NCI-H1417 (cell line): Measurements from ENCODE around the gene NUP35.
A peak's percentile ranks its signal among the peaks of the same experiment; 100 is the strongest.

Experiments used
- DNase-seq, 3 experiments: peaks; one replicate each; lab custom pipeline; 2025; lab: John Stamatoyannopoulos, UW

The NUP35 gene, protein sequence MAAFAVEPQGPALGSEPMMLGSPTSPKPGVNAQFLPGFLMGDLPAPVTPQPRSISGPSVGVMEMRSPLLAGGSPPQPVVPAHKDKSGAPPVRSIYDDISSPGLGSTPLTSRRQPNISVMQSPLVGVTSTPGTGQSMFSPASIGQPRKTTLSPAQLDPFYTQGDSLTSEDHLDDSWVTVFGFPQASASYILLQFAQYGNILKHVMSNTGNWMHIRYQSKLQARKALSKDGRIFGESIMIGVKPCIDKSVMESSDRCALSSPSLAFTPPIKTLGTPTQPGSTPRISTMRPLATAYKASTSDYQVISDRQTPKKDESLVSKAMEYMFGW

DNA sequence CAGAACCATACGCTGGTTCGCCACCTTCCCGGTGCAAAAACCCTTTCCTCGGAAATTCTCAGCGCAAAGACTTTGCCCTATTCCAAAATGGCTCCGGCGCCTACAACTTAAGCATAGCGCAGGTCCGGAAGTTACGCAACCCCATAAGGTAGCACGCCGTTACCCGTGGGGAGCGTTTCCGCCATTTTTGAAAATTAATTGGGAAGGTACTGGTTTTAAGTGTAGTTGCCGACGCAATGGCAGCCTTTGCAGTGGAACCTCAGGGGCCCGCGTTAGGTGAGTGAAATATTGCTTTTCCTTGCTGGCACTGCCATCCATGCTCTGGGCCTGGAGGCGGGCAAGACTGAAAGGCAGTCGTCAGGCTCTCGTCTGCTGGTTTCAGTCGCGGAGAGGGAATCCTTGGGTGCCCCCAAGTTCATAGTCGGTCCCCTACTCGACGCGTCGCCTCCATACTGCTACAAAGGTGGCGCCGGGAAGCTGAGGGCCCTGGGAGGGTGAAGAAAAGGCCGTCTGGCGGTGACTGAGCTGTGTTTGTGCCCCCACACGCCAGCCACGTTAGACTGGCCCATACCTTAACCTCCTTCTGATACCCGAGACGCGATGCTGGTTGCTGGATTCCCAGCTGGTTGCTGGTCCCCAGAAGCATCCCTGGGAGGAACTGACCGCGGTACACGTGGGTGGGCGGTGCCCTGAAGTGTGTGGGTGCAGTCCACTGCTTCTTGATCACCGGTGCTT is at the start of gene NUP35:
TSS of gene NUP35 (plus strand) at position 222 of the 735 bp plus-strand sequence. CDS start at position 237, 15 bp downstream.
- DNase-seq: peak; percentile 78 to 94 (median 89)

DNA sequence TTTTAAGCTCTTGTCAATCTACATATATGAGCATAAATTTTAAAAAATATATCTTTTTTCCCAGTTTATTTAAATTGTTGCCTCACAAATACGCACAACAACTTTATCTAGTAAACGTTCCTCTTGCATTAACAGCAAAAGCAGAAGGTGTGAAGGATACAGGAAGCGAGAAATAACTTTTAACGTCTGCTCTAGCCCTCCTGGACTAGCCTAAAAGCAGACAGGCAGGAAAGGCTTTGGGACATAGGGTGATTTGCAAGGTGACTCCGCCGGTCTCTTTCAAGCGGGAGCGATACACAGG is 46.1 kb upstream of the NUP35 start:
- DNase-seq: peak in 1 of 3 experiments; percentile 74

DNA sequence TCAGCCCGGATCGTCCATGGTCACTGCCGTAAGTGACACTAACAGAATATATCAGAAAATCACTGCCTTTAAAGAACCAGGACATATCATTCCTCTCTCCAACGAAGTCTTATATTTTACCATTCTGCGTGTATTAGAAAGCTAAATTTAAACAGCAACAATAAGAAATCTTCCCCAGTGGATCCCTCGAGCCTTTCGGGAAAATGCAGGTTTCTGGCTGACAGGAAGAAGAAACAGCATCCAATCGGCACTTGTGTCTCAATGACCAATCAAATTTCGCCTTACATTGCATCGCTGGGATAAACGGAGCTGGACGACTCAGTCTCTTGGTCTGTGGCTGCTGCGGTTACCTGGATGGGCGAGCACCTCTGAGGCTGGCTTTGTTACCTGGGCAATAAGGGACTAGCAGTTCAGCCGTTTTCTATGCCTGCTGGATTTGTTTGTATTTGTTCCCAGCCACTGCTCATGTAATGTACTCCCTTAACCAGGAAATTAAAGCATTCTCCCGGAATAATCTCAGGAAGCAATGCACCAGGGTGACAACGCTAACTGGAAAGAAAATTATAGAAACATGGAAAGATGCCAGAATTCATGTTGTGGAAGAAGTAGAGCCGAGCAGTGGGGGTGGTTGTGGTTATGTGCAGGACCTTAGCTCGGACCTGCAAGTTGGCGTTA is 45.6 kb upstream of the NUP35 start, which contains the start of gene DUSP19:
TSS of gene DUSP19 (plus strand) at position 284 of the 675 bp plus-strand sequence. CDS start at position 471, 187 bp downstream.
- DNase-seq: peak; percentile 95 to 99 (median 96)

DNA sequence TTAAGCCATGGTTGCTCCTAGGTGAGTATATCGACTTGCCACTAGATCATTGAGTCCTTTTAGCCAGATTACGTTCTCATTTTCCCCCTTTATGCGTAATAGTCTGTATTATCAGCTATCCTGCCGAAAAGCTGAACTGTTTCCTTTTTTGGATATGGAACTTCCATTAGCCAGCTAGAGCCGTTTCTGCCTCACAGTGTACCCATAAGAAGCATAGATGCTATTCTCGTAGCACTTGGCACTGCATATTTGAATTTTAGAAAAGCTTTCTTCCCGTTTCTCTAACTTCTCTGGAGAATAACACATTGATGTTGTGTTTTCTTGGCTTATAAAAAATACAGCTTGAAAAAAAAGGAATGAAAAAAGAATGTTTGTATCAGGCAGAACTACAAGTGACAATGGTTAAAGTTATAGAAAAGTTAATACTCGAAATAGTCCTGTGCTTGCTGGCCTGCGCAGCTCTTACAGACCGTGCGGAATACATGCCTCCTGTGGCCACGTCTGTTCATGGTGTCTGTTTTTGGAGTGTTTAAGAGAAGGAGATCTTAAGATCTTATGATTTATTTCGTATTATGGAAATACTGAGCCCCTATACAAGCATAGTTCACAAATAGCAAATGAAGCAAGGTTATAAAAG is 45.0 kb upstream of the NUP35 start:
- DNase-seq: peak in 2 of 3 experiments; percentile 39 to 87

DNA sequence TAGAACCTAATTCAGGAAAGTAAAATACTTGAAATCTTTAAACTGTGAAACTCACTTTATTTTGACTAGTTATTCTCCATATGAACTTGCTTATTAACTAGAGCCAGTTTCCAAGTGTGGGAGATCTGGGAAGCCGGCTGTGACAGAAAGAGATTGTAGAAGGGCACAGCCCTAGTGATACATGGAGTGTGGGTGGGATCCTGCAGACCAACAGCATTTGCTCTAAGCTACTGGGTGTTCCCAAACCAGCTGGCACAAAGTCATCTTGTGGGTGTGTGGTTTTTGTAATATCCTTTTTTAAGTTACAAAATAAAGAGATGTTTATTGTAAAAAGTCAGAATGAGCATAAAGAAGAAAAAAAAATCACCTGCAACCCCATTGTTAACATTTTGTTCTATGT is 42.3 kb upstream of the NUP35 start:
- DNase-seq: no peak

DNA sequence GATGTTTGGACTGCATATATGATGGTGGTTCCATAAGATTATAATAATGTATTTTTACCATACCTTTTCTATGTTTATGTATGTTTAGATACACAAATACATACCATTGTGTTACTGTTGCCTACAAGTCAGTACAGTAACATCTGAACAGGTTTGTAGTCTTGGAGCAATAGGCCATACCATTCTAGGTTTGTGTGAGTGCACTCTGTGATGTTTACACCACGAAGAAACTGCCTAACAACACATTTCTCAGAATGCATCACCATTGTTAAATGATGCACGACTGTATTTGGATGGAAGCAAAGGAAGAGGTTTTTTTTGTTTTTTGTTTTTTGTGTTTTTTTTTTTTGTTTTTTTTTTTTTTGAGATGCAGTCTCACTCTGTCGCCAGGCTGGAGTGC is 36.2 kb upstream of the NUP35 start:
- no peak for DNase-seq

DNA sequence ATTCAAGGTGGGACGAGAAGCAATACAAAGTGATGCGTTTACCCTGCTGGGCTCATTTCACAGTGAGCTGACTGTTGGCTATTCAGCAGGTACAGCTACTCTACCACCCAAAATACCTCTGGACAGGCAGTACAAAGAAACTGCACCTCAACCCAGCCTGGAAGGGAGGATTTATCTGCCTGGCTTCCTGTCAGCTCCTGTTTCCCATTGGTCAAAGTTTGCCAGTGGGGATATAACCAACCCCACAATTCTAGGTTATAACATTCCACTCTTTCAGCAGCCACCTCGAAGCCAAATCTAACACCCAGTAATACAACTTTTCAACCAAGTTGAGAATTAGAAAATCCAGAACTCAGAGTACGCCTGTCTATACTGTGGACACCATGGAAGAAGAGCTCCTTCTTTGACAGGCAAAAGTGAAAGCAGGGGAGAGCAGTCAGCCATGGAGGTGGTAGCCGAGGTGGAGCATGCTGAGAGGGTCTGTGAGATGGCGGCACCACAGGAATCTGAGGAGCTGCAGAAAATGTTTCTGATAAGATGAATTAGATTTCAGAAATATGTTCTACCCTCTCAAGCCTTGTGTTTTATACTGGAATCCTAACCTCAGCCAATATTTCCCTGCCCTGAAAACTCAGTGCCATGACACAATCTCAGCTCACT is 34.9 kb upstream of the NUP35 start:
- no peak for DNase-seq

DNA sequence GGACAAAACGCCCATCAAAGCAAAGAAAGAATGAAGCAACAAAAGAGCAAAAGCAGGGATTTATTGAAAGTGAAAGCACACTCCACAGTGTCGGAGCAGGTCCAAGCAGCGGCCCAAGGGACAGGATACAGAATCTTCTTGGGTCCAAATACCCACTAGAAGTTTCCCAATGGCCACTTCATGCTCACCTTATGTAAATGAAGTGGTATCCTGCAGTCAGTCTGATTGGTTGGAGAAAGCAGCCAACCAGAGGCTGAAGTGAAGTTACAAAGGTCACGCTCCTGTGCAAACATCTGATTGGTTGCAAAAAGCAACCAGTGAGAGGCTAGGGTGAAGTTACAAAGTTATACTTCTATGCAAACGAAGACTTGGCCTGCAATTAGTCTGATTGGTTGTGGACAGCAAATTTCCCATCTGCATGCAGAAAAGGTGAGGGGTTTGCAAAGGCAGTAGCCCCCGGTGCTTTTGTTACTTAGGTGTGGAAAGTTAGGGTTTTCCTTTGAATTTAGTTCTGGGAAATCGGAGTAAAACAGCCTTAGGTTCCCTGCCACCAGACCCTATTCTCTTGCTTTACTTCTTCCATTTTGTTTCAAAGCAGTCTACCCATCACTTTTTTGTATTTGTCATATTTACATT is 32.8 kb upstream of the NUP35 start:
- no peak for DNase-seq

DNA sequence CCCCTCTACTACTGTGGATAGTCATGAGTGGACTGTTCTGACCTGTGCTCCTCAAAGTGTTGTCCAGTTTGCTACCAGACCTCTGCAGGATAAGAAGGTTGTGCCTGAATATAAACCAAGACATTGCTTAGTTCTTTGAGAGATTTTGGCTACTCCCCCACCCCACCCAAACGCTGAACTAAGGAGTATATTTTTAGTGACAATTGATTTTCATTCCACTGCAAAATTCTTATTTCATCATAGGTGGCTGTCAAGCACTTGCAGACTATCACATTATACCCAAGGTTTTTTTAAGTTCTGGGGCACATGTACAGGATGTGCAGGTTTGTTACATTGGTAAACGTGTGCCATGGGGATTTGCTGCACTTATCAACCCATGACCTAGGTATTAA is 32.3 kb upstream of the NUP35 start:
- no peak for DNase-seq

DNA sequence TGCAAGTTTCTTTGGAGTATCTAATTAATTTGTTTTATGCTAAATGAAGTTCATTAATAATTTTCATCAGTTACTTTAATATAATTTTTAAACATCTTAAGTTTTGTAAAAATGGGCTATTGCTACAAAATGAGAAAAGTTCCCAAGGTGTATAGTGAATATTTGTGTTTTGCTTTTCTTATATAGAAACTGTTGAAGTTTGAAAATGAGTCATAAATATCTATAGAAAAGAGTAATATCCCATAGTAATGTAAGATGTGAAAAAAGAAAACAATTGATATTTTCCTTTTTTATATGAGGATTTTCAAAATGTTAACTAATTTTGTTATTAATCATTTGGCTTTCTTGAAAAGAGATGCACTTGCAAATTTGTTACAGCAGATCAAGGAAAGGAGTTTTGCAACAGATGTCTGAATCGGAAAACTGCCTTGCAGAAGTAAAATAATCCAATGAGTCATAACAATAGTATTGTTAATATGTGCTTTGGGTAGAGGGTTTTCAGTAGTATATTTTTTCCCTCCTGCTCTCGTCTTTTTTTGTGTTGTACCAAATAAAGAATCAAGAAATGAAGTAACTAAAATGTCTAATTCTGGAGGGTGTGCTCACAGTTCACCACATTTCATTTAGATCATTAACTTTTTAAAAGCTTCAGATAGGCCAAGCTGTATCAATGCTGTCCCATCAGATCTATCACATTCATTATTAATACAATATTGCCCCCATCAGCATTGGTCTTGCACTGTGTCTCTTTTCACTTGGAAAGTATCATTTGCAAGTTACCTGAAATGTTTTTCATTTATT is 30.2 kb upstream of the NUP35 start:
- DNase-seq: peak in 1 of 3 experiments; percentile 12

DNA sequence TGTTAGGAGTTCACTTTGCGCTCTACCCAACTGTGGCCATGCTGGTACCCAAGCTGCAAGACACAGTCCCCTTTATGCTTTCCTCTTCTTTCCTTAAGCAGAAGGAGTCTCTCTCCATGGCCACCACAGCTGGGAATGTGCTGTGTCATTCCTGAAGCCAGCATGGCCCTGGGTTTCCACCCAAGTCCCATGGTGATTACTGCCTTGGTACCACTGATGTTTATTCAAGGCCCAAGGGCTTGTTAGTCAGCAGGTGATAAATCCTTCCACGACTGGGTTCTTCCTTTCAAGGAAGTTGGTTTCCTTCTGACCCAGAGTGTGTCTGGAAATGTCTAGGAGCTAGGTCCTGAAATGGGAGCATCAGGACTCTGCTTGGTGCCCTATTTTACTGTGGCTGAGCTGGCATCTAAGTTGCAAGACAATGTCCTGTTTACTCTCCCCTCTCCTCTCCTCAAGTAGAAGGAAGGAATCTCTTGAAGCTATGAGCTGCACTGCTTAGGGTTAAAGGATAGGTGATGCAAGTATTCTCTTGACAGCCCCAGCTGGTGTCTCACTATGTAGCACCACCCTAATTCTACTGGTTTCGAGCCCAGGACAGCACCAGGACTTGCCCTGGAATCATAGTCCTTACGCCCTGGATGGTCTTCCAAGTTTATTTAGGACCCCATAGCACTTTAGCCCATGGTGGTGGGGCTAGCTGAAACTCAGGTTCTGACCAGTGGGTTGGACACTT is 18.7 kb upstream of the NUP35 start:
- DNase-seq: no peak

DNA sequence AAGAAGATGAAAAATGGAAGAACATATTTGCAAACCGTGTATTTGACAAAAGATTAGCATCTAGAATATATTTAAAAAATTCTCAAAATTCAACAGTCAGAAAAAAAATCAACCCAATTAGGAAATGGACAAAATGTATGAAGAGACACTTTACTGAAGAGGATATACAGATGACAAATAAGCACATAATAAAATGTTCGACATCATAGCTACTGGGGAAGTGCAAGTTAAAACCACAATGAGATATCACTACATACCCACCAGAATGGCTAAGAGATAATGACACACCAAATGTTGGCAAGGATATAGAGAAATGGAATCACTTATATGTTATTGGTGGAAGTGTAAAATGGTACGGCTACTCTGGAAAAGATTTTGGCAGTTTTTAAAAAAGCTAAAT is 11.7 kb upstream of the NUP35 start:
- no peak for DNase-seq

DNA sequence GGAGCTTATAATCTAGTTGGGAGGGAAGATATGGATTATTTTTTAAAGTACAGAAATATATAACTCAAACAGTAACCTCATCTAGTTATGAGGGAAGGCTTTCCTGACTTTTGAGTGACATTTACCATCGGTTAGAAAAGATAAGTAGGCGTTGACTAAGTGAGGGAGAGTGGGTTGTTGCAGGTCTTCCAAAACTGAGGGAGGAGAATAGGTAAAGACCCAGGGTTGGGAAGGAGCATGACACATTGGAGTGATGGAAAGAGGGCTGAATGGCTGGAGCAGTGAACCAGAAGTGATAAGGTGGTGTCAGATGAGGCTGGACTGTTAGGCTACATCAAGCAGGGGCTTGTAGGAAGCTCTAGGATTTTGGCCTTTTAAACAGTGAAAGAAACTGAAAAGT is 10.6 kb upstream of the NUP35 start:
- no peak for DNase-seq

DNA sequence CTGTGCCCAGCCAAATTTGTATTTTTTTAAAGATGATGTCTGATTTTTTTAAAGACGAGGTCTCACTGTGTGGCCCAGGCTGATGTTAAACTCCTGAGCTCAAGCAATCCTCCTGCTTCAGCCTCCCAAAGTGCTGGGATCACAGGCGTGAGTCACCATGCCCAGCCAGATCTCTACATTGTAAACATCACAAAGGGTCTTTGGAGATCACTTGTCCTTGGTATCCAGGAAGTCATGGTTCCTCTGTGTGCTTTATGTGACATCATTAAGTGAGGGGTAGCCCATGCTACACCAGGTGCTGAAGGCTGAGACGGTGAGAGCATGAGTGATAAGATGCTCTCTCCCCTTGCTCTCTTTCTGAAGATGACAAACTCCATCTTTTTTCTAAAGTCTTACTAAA is 7.0 kb upstream of the NUP35 start:
- peak in 1 of 3 experiments; percentile 7 for DNase-seq

DNA sequence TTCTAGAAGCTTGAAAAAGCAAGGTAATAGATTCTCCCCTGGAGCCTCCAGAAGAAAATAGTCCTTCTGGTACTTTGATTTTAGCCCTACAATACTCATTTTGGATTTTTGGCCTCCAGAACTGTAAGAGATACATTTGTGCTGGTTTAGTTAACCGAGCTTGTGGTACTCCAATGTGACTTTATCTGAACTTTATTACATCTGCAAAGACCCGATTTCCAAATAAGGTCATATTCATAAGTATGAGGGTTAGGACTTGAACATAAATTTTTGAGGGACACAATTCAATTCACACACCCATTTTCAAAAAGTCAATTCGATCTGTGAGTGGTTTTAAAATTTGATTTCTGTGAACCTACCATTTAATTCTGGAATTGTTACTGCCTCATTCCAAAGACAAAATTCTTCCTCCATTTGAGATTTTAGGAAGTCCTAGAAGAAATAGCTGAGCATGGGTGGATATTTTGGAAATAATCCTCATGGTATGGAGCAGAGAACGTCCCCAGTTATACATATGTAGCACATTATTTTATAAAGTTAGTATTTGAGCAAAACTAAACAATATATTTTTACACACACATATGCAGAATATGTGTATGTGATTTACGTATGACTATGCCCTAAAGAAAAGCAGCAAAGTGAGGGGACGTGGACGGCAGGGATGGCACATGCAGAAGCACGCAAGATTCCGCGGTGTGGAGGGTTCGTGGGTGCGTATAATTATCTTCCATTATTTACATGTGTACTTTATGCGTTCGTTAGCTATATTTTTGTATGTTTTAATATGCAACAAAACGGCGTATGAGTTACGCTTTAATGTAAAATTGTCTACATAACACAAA is 905 bp upstream of the NUP35 start:
- DNase-seq: peak in 1 of 3 experiments; percentile 63

DNA sequence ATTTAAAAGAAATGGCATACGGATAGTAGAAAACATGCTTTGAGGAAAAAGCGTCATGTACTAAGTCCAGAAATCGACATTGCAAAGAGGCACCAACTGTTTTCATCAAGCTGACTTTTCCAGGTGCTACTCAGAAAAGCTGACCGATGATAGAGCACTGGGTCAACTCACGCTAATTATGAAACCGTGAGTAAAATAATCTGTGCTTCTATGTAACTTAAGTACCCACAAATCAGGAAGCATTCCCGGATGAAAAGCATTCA is 353 bp upstream of the NUP35 start:
- peak in 1 of 3 experiments; percentile 48 for DNase-seq

DNA sequence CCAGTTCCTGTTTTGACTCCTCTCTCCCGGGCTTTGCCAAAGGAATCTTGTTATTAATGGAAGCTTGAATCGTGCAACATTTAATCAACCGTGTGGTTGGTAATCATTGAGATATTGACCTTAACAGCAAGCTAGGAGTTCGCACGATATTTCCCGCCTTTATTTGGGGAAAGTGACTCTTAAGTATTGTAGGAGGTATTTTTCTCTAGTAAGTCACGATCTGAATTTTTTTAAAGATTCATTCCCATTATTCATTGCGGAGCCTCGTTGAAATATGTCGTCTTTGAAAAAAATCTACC is 663 bp downstream of the NUP35 start:
- no peak for DNase-seq

DNA sequence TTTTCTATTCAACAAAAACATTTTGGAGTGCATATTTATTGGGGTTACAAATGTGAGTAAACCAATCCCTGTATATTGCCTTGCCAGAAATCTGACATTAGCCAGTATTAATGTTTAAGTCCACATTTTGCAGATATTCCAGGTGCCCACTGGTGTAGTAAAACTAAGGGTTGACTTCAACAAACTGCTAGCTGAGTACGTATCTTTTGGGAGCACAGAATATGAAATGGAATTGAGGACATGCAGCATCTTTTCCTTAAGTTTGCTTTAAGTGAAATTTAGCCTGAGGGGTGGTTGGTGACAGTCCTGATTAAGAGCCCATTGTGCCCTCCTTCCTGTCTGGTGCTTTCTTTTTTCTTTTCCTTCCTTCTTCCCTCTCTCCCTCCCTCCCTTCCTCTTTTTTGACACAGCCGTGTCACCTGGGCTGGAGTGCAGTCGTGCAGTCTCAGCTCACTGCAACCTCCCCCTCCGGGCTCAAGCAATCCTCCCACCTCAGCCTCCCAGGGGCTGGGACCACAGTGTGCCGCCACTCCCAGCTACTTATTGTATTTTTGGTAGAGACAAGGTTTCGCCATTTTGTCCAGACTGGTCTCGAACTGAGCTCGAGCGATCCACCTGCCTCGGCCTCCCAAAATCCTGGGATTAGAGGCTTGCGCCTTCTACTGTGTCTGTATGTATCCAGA is 1.6 kb downstream of the NUP35 start:
- no peak for DNase-seq

DNA sequence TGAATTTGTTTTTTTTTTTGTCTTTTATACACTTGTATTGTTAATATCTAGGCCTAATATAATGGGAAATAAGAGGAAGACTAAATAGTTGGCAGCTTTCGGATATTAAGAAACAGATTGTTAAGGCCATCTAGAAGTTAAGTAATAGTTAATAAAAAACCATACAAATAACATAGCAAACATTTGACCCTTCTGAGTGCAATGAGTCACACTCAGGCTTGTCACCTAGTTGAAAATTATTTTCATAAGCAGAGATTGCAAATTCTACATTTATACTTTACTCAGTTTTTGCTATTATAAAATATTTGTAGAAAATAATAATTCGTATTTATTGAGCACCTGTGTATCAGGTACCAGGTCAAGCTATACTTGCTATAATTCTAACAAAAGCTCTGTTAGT is 2.4 kb downstream of the NUP35 start:
- no peak for DNase-seq
